ENCODE data around the gene IL4R.
"Not testable (repeated sequence)": the region's sequence is repeated elsewhere in the genome, so short reads cannot be mapped to it uniquely, and the experiment has no call there.

Gene IL4R

DNA sequence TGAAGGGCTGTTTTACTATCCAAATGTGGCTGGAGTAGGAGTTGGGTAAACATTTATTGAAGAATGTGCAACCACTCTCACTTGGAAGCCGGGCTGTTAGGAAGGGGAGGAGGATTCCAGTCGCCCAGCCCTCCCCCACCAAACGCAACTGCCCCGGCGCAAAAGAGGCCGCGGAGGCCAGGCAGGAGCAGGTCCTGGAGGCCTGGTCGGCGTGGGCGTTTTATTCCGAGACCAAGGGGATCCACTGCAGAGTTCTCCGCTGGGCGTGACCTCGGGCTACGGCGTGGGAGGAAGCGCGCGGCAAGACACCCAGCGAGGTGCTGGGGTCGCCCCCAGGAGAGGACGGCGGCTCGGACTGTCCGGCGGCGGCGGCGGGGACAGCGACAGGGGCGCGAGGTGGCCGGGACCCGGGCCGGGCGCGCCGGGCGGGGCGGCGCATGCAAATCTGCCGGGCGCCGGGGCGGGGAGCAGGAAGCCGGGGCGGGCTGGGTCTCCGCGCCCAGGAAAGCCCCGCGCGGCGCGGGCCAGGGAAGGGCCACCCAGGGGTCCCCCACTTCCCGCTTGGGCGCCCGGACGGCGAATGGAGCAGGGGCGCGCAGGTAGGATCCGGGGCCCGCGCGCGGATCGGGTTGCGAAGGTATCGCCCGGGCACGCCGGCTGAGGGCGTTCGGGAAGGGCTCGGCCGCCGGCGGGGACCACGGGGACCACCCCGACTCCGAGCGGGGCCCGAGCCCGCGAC, at the start of gene IL4R:
TSS of gene IL4R (plus strand) at position 553 of the 739 bp plus-strand sequence. CDS start 26,230 bp downstream, outside the sequence.
- Histone ChIP-seq H3K9me3 (ENCODE audit: control insufficient read depth, insufficient read depth, low read length) (no peaks in the 10 kb centered on the region), H3K36me3 (ENCODE audit: insufficient read depth, low read length) (no peaks in the 10 kb centered on the region), H3K4me1 (ENCODE audit: insufficient read depth, low read length) (peaks cover 22% of the 10 kb centered on the region), H3K9ac (ENCODE audit: low read depth, low read length) (peak within 1 kb of the TSS; percentile 79)

DNA sequence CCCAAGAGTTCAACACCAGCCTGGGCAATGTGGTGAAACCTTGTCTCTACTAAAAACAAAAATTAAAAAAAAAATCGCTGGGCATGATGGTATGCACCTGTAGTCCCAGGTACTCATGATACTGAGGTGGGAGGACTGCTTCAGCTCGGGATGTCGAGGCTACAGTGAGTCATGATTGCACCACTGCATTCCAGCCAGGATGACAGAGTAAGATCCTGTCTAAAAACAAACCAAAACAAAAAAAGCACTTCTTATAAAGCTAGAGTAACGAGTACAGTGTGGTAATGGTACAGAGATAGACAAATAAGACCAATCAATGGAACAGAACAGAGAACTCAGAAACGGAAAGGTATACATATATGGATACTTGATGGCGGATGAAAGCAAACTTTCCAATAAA, 49.6 kb upstream of the IL4R start:
- no peaks in the 10 kb centered on the region for H3K9me3 ChIP-seq (ENCODE audit: control insufficient read depth, insufficient read depth, low read length)
- H3K36me3 ChIP-seq (ENCODE audit: insufficient read depth, low read length): no peaks in the 10 kb centered on the region
- H3K9ac ChIP-seq (ENCODE audit: low read depth, low read length): no peak overlapping the region
- H3K4me1 ChIP-seq (ENCODE audit: insufficient read depth, low read length): peaks cover 9% of the 10 kb centered on the region; the same call in 1 of the 2 replicates

DNA sequence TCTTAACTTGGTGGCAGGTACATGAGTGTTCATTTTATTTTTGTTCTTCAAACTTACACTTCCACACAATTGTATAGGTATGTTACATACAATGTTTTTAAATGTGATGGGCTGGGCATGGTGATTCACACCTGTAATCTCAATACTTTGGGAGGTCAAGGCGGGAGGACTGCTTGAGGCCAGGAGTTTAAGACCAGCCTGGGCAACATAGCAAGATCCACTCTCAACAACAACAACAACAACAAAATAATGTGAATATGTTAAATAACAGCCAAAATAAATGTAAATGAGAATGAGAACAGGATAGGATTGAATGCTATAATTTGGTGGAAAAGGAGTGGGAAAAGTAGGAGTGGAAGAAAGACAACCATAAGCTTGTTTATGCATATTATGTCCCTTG, 47.8 kb upstream of the IL4R start:
- H3K9me3 ChIP-seq (ENCODE audit: control insufficient read depth, insufficient read depth, low read length): no peaks in the 10 kb centered on the region
- peaks cover 7% of the 10 kb centered on the region; the same call in 1 of the 2 replicates for H3K4me1 ChIP-seq (ENCODE audit: insufficient read depth, low read length)
- no peaks in the 10 kb centered on the region for H3K36me3 ChIP-seq (ENCODE audit: insufficient read depth, low read length)
- no peak overlapping the region for H3K9ac ChIP-seq (ENCODE audit: low read depth, low read length)

DNA sequence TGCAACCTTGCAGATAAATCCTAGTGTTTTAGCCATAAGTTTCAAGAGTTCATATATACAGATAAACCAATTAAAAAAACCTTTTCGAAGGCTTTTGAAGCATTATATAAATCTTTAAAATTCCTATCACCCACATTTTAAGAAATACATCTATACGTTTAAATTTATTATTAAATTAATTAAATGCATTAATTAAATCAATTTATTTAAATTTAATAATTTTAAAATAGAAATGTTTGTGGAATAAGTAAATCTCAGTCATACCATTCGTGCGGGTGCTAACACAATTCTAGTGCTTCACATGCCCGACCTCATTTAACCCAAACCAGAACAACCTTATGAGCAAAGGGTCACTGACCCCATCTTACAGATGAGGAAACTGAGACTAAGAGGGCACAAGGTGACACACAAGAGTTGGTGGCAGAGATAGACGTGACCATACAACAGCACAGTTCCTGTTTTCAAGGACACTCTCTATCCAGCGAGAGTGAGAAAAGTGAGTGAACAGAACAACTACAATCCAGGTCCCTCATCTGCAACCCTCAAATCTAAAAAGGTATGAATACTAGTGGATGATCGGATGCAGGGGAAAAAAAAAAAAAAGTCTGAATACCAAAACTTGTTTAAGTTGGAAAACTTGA, 46.6 kb upstream of the IL4R start:
- H3K4me1 ChIP-seq (ENCODE audit: insufficient read depth, low read length): peaks cover 13% of the 10 kb centered on the region; the same call in 1 of the 2 replicates

DNA sequence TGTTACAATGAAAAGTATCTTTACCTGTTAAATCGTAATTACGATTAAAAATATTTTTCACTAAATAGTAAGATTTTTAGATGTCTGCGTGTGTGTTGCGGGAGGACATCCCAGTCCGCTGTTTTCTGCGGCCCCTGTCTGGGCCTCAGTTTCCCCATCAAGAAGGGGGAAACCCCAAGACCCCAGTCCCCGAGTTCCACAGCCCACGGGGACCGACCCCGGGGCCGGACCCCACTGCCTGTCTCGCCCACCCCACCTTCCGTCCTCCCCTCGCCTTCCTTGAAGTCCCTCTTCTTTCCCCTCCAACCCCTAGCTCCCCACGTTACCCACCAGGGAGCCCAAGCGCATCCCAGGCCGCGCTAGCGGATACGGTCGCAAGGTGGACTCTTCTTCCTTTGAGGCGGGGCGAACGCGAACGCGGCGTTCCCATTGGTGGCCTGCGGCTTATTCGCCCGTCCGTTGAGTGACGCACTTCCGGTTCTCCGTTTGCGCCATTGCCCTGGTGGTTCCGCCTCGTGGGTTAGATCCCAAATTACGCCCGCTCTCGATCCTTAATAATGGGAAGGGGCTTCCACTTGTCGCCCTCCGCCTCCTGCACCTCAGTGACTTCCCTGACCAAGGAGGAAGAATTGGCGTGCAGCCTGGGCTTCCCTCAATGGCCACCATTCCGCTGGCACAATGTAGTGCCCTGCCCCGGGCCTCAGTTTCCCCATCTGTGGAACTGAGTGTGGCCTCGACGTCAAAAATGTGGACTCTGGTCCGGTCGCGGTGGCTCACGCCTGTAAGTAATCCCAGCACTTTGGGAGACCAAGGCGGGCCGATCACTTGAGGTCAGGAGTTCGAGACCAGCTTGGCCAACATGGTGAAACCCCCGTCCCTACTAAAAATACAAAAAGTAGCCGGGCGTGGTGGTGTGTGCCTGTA, 45.1 kb upstream of the IL4R start, which contains the start of gene NSMCE1:
TSS of gene NSMCE1 (minus strand) at position 397 of the 924 bp plus-strand sequence. CDS start 11,202 bp downstream, outside the sequence.
- Histone ChIP-seq H3K9me3 (ENCODE audit: control insufficient read depth, insufficient read depth, low read length) (no peaks in the 10 kb centered on the region), H3K4me1 (ENCODE audit: insufficient read depth, low read length) (peaks cover 12% of the 10 kb centered on the region; the same call in 1 of the 2 replicates), H3K9ac (ENCODE audit: low read depth, low read length) (peak within 1 kb of the TSS; percentile 86)

More for the DNA sequence above, 46.6 kb upstream of the IL4R start:
- H3K9ac ChIP-seq (ENCODE audit: low read depth, low read length): no peak overlapping the region; the same call in 1 of the 2 replicates
- H3K9me3 ChIP-seq (ENCODE audit: control insufficient read depth, insufficient read depth, low read length): no peaks in the 10 kb centered on the region
- H3K36me3 ChIP-seq (ENCODE audit: insufficient read depth, low read length): no peaks in the 10 kb centered on the region

DNA sequence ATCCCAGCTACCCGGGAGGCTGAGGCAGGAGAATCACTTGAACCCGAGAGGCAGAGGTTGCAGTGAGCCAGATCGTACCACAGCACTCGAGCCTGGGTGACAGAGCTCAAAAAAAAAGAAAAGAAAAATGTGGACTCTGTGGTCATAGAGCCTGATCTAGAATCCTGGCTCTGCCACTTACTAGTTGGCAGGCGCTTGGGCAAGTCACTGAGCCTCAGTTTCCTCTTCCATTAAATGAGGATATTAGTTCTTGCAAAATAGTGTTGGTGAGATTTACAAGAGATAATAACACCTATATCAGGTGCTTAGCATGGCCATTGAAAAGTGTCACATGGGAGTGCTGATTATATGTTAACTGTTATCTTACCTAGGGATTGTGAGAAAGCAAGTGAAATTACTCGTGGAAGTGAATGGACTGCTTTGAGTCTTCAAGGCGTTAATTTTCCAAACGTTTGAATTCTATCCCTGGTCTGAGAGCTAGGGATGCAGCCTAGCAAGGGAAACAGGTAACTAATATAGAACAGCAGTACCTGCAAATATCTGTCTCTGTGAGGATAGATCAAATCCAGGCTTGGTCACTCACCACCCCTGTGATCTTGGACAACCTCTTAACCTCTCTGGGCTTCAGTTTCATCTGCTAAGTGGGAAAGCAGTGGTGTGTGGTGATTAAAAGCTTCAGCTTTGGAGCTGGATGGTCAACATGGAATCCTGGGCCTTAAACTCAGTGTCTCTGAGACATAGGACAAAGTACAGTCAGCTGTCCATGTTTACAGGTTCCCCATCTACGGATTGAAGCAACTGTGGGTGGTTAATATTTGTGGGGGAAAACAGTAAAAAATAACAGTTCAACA, 44.2 kb upstream of the IL4R start:
- Histone ChIP-seq H3K9me3 (ENCODE audit: control insufficient read depth, insufficient read depth, low read length) (no peaks in the 10 kb centered on the region), H3K9ac (ENCODE audit: low read depth, low read length) (peak overlapping the region; percentile 86; the same call in 1 of the 2 replicates), H3K4me1 (ENCODE audit: insufficient read depth, low read length) (peaks cover 12% of the 10 kb centered on the region; the same call in 1 of the 2 replicates), H3K36me3 (ENCODE audit: insufficient read depth, low read length) (no peaks in the 10 kb centered on the region)

More for the DNA sequence above, 45.1 kb upstream of the IL4R start, which contains the start of gene NSMCE1:
- no peaks in the 10 kb centered on the region for H3K36me3 ChIP-seq (ENCODE audit: insufficient read depth, low read length)

DNA sequence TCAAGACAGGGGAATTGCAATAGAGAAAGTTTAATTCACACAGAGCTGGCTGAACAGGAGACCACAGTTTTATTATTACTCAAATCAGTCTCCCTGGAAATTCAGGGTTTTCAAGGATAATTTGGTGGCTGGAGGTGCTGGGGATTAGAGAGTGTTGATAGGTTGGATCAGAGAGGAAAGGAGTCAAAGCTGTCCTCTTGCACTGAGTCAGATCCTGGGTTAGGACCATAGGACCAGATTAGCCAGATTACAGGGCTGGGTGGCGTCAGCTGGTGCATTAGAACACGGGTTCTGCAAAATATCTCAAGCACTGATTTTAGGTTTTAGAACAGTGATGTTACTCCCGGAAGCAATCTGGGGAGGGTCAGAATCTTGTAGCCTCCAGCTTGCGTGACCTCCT, 43.4 kb upstream of the IL4R start:
- no peak overlapping the region for H3K9ac ChIP-seq (ENCODE audit: low read depth, low read length)
- peaks cover 12% of the 10 kb centered on the region; the same call in 1 of the 2 replicates for H3K4me1 ChIP-seq (ENCODE audit: insufficient read depth, low read length)
- H3K36me3 ChIP-seq (ENCODE audit: insufficient read depth, low read length): no peaks in the 10 kb centered on the region
- H3K9me3 ChIP-seq (ENCODE audit: control insufficient read depth, insufficient read depth, low read length): no peaks in the 10 kb centered on the region

DNA sequence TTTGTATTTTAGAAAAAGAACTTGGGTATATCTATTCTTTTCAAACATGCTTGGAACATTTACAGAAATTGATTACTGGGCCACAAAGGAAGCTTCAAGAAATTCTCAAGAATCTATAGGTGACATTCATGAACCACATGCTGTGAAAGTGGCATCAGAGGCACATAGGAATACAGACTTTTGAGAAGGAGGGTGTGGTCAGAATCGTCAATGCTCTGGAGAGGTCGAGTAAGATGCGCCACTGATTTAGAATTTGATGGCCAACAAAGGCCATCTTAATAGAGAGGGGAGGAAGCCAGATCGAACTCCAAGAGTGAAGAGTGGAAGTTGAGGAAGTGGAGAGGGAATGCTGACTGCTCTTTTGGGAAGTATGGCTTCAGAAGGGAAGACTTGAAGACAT, 41.7 kb upstream of the IL4R start:
- H3K4me1 ChIP-seq (ENCODE audit: insufficient read depth, low read length): peaks cover 12% of the 10 kb centered on the region; the same call in 1 of the 2 replicates
- H3K9me3 ChIP-seq (ENCODE audit: control insufficient read depth, insufficient read depth, low read length): no peaks in the 10 kb centered on the region
- H3K9ac ChIP-seq (ENCODE audit: low read depth, low read length): no peak overlapping the region
- H3K36me3 ChIP-seq (ENCODE audit: insufficient read depth, low read length): no peaks in the 10 kb centered on the region

DNA sequence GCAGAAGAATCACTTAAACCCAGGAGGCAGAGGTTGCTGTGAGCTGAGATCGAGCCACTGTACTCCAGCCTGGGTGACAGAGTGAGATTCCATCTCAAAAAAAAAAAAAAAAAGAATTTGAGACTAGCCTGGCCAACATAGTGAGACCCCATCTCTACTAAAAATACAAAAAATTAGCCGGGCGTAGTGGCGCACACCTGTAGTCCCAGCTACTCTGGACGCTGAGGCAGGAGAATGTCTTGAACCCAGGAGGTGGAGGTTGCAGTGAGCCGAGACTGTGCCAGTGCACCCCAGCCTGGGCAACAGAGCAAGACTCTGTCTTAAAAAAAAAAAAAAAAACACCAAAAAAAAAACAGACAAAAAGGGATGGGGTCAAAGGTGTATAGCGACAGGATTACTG, 41.1 kb upstream of the IL4R start:
- H3K4me1 ChIP-seq (ENCODE audit: insufficient read depth, low read length): peaks cover 12% of the 10 kb centered on the region; the same call in 1 of the 2 replicates
- H3K9me3 ChIP-seq (ENCODE audit: control insufficient read depth, insufficient read depth, low read length); H3K9ac ChIP-seq (ENCODE audit: low read depth, low read length); H3K36me3 ChIP-seq (ENCODE audit: insufficient read depth, low read length): not testable (repeated sequence)

DNA sequence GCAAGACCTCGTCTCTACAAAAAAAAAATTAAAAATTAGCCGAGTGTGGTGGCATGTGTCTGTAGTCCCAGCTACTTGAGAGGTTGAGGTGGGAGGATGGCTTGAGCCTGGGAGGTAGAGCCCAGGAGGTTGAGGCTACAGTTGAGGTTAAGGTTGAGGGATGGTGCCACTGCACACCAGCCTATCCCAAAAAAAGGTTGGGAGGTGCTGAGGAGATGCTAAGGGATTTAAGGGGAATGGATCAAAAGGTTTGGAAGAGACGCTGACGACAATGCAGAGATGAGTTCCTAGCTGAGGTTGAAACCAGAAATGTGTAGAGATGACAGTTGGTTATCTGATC, 40.5 kb upstream of the IL4R start:
- no peaks in the 10 kb centered on the region for H3K9me3 ChIP-seq (ENCODE audit: control insufficient read depth, insufficient read depth, low read length)

DNA sequence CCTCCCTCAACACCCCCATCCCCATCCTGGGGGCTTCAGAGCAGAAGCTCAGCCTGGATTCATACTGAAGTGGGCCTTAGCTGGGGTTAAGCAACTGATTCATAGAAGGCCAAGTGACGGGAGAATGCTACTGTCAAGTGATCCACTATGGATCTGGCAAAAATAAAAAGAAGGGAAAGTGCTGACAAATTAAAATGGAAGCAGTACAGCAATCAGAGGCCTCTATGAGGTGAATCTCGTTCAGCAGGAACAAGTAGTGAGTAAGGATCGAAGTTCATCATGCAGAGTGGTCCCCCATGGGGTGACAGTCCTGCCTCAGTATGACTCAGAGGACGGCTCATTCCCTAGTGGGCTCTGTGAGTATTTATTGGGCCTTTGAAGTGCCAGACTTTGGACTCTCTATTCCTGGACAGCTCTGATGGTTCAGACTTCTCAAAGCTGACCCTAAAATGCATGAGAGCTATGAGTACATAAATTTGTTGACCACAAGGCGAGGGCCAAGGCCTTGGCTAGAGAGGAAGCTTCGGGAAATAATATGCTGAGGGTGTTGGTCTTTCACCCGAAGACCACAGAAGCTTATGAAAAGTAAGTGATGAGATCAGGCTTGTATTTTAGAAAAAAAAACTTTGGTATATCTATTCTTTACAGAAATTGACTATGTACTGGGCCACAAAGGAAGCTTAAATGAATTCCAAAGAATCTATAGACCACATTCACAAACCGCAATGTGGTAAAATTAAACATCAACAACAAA, 39.9 kb upstream of the IL4R start:
- no peak overlapping the region for H3K9ac ChIP-seq (ENCODE audit: low read depth, low read length)
- no peaks in the 10 kb centered on the region for H3K36me3 ChIP-seq (ENCODE audit: insufficient read depth, low read length)
- no peaks in the 10 kb centered on the region for H3K9me3 ChIP-seq (ENCODE audit: control insufficient read depth, insufficient read depth, low read length)
- peaks cover 12% of the 10 kb centered on the region; the same call in 1 of the 2 replicates for H3K4me1 ChIP-seq (ENCODE audit: insufficient read depth, low read length)

More for the DNA sequence above, 40.5 kb upstream of the IL4R start:
- peaks cover 12% of the 10 kb centered on the region; the same call in 1 of the 2 replicates for H3K4me1 ChIP-seq (ENCODE audit: insufficient read depth, low read length)
- no peak overlapping the region for H3K9ac ChIP-seq (ENCODE audit: low read depth, low read length)
- H3K36me3 ChIP-seq (ENCODE audit: insufficient read depth, low read length): no peaks in the 10 kb centered on the region

DNA sequence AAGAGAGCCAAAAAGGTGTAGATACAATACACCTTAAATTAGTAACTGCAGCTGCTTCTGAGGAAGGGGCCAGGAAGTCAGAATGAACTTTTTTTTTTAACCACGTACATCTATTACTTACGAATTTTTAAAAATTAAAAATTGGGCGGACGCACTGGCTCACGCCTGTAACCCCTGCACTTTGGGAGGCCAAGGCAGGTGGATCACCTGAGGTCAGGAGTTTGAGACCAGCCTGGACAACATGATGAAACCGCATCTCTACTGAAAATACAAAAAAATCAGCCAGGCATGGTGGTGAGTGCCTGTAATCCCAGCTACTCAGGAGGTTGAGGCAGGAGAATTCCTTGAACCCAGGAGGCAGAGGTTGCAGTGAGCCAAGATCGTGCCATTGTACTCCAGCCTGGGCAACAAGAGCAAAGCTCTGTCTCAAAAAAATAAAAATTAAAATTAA, 39.3 kb upstream of the IL4R start:
- H3K9ac ChIP-seq (ENCODE audit: low read depth, low read length); H3K9me3 ChIP-seq (ENCODE audit: control insufficient read depth, insufficient read depth, low read length); H3K4me1 ChIP-seq (ENCODE audit: insufficient read depth, low read length); H3K36me3 ChIP-seq (ENCODE audit: insufficient read depth, low read length): not testable (repeated sequence)

DNA sequence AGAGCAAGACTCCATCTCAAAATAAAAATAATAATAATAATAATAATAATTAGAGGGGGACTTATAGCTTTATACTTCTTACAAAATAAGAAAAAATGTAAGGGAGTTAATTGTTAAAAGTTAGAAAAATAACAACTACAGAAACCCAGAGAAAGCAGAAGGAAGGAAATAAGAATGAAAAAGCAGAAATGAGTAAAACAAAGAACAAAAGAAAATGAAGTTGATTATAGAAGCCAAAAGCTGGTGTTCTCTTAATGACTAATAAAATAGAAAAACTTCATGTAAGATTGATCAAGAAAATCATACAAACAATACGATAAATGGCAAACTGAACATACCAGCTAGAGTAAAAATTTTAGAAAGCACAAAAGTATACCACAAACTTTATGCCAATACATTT, 38.4 kb upstream of the IL4R start:
- no peaks in the 10 kb centered on the region for H3K36me3 ChIP-seq (ENCODE audit: insufficient read depth, low read length)
- no peaks in the 10 kb centered on the region for H3K9me3 ChIP-seq (ENCODE audit: control insufficient read depth, insufficient read depth, low read length)
- 0 out of 2 replicates have a peak, but pooled peaks cover 8% of the 10 kb centered on the region for H3K4me1 ChIP-seq (ENCODE audit: insufficient read depth, low read length)
- H3K9ac ChIP-seq (ENCODE audit: low read depth, low read length): no peak overlapping the region

All from ES-I3 (cell line).